GM21367 (cell line): Measurements from ENCODE around the gene LRFN4.
A peak's percentile ranks its signal among the peaks of the same experiment; 100 is the strongest.
"Not testable (repeated sequence)": the region's sequence is repeated elsewhere in the genome, so short reads cannot be mapped to it uniquely, and the experiment has no call there.

Source experiments
- ATAC-seq: cut with Tn5 transposase; IDR thresholded peaks from one replicate; pipeline ENCODE4 v1.9.1; 2021; ENCODE audit not compliant: unreplicated experiment

LRFN4 gene

GRCh38 chr11:66856496-66857233 lies at the start of gene LRFN4:
Gene LRFN4 (plus strand): TSS chr11:66857064. CDS start chr11:66857745, 681 bp downstream.
- ATAC-seq = peak; percentile 19

- no peak for ATAC-seq
Measured at GRCh38 chr11:66809592-66809991, 47.3 kb upstream of the LRFN4 start.

- ATAC-seq = no peak
Measured at GRCh38 chr11:66810576-66811185, 46.2 kb upstream of the LRFN4 start.

GRCh38 chr11:66814678-66815077 lies 42.2 kb upstream of the LRFN4 start:
- no peak for ATAC-seq

GRCh38 chr11:66815646-66816045 lies 41.2 kb upstream of the LRFN4 start:
- ATAC-seq = no peak

- ATAC-seq = no peak
Measured at GRCh38 chr11:66818231-66818955, 38.5 kb upstream of the LRFN4 start.

GRCh38 chr11:66820381-66820780 lies 36.5 kb upstream of the LRFN4 start:
- ATAC-seq = no peak

- no peak for ATAC-seq
Measured at GRCh38 chr11:66820901-66821300, 36.0 kb upstream of the LRFN4 start.

- no peak for ATAC-seq
Measured at GRCh38 chr11:66823700-66824099, 33.2 kb upstream of the LRFN4 start.

- ATAC-seq = not testable (repeated sequence)
Measured at GRCh38 chr11:66824573-66824972, 32.3 kb upstream of the LRFN4 start.

GRCh38 chr11:66834539-66834845 lies 22.4 kb upstream of the LRFN4 start:
- no peak for ATAC-seq

- no peak for ATAC-seq
Measured at GRCh38 chr11:66834943-66835342, 21.9 kb upstream of the LRFN4 start.

GRCh38 chr11:66835768-66836405 lies 21.0 kb upstream of the LRFN4 start:
- no peak for ATAC-seq

GRCh38 chr11:66840317-66841091 lies 16.4 kb upstream of the LRFN4 start:
- ATAC-seq = no peak

GRCh38 chr11:66841861-66842260 lies 15.0 kb upstream of the LRFN4 start:
- ATAC-seq = no peak

GRCh38 chr11:66842501-66842895 lies 14.4 kb upstream of the LRFN4 start:
- no peak for ATAC-seq

- ATAC-seq = peak; percentile 58
Measured at GRCh38 chr11:66842896-66843775, 13.7 kb upstream of the LRFN4 start, which contains the start of gene RCE1. Gene RCE1 (plus strand): TSS chr11:66843441. CDS start chr11:66843456, 15 bp downstream.

GRCh38 chr11:66843776-66844495 lies 12.9 kb upstream of the LRFN4 start:
- ATAC-seq = no peak

GRCh38 chr11:66844496-66845142 lies 12.2 kb upstream of the LRFN4 start:
- ATAC-seq = no peak
